ENCODE data around the gene CFLAR.

GRCh38 chr2:201132518-201132917, 16.6 kb downstream of the CFLAR start:
- TF ChIP-seq CTCF (IDR thresholded peaks at IDR 0.05) (no peak), POLR2A (IDR thresholded peaks at IDR 0.05) (no peak)

All from tibial nerve (tissue), 3 donors.